IMR-90 (cell line): ENCODE data around the gene S100A3. TPM values are rescaled to one million over a fixed set of nuclear protein-coding genes. Genes with fewer than 3 reads are reported as not detected.

ENCODE experiments used
- ATAC-seq: fragments of 200-7000 bp; cut with Tn5 transposase; 2 replicates; pipeline ENCODE4 v1.9.1; 2020; ENCODE audit warnings: low read depth, mild to moderate bottlenecking, moderate library complexity
- BruUV-seq: library from RNA; stranded (reverse); fragments of 400-500 nt; replicated peaks from 2 replicates; lab custom pipeline; 2021; lab: Mats Ljungman, UMichigan
- CTCF ChIA-PET: fragments of 300-600 bp; formaldehyde crosslinking; extraction: SDS; loops from one replicate; lab custom pipeline; 2021; ENCODE audit warnings: antibody characterized with exemption; lab: Yijun Ruan, JAX
- POLR2A ChIA-PET: fragments of 300-600 bp; sonication (Branson Sonifier 250); formaldehyde crosslinking; loops from one replicate; lab custom pipeline; 2022; ENCODE audit warnings: antibody characterized with exemption; ENCODE audit not compliant: unreplicated experiment; lab: Charles Lee
- DNase-seq: peaks from one replicate; pipeline ENCODE4 v3.0.0; 2013
- H2AFZ ChIP-seq: replicated peaks from 2 replicates; pipeline ENCODE3; 2013; ENCODE audit warnings: low read length, mild to moderate bottlenecking; ENCODE audit not compliant: poor library complexity
- H2AK5ac ChIP-seq: 2 replicates; pipeline ENCODE4 v1.6.1; 2013; ENCODE audit warnings: low read depth, low read length, inconsistent platforms
- H2AK9ac ChIP-seq: replicated peaks from 2 replicates; pipeline ENCODE3; 2013; ENCODE audit warnings: mild to moderate bottlenecking, low read depth, low read length, moderate library complexity; ENCODE audit not compliant: poor library complexity
- H2BK120ac ChIP-seq: 2 replicates; pipeline ENCODE4 v1.6.1; 2013; ENCODE audit warnings: low read depth, low read length, inconsistent platforms
- H2BK15ac ChIP-seq: 3 replicates; pipeline ENCODE4 v1.6.1; 2013; ENCODE audit warnings: low read depth, low read length, inconsistent platforms
- H2BK20ac ChIP-seq: 2 replicates; pipeline ENCODE4 v1.6.1; 2013; ENCODE audit warnings: low read depth, mild to moderate bottlenecking, inconsistent platforms, low read length, moderate library complexity
- H2BK5ac ChIP-seq: 2 replicates; pipeline ENCODE4 v1.6.1; 2013; ENCODE audit warnings: mild to moderate bottlenecking, low read depth, low read length, inconsistent platforms; ENCODE audit not compliant: poor library complexity, severe bottlenecking
- H3K14ac ChIP-seq: replicated peaks from 2 replicates; pipeline ENCODE4 v1.6.1; 2013; ENCODE audit warnings: low read depth, low read length, inconsistent platforms
- H3K18ac ChIP-seq: 2 replicates; pipeline ENCODE4 v1.6.1; 2013; ENCODE audit warnings: low read depth, low read length, control low read depth
- H3K23ac ChIP-seq: 2 replicates; pipeline ENCODE4 v1.6.1; 2013; ENCODE audit warnings: low read depth, low read length, inconsistent platforms
- H3K27ac ChIP-seq: 2 replicates; pipeline ENCODE4 v1.5.1; 2013; ENCODE audit warnings: mild to moderate bottlenecking, control low read depth, low read length; ENCODE audit not compliant: insufficient read depth
- H3K27me3 ChIP-seq: 2 replicates; pipeline ENCODE4 v1.6.1; 2013; ENCODE audit warnings: low read length; ENCODE audit not compliant: control insufficient read depth, insufficient read depth
- H3K36me3 ChIP-seq: 2 replicates; pipeline ENCODE4 v1.6.1; 2013; ENCODE audit warnings: low read length, mixed read lengths; ENCODE audit not compliant: control insufficient read depth, insufficient read depth
- H3K4ac ChIP-seq: 2 replicates; pipeline ENCODE4 v1.6.1; 2013; ENCODE audit warnings: low read depth, low read length, inconsistent platforms
- H3K4me1 ChIP-seq: 2 replicates; pipeline ENCODE4 v1.6.1; 2013; ENCODE audit warnings: low read length, mixed read lengths; ENCODE audit not compliant: control insufficient read depth, insufficient read depth
- H3K4me2 ChIP-seq: 2 replicates; pipeline ENCODE4 v1.6.1; 2013; ENCODE audit warnings: low read depth, mild to moderate bottlenecking, control low read depth, low read length, moderate library complexity
- H3K4me3 ChIP-seq: 2 replicates; pipeline ENCODE4 v1.5.1; 2013; ENCODE audit warnings: low read depth, mild to moderate bottlenecking, control low read depth, low read length, moderate library complexity; ENCODE audit not compliant: insufficient read depth
- H3K56ac ChIP-seq: 2 replicates; pipeline ENCODE4 v1.6.1; 2013; ENCODE audit warnings: low read length, inconsistent platforms; ENCODE audit not compliant: insufficient read depth; ENCODE audit errors: extremely low read depth
- H3K79me1 ChIP-seq, 2 experiments: 2 replicates each; pipeline ENCODE4 v1.6.1; 2013; ENCODE audit warnings: low read length in 2 of 2, inconsistent platforms in 1 of 2, low read depth in 1 of 2
- H3K9ac ChIP-seq: 2 replicates; pipeline ENCODE4 v1.6.1; 2013; ENCODE audit warnings: low read depth, low read length, control low read depth
- H3K9me1 ChIP-seq: 2 replicates; pipeline ENCODE4 v1.6.1; 2013; ENCODE audit warnings: low read length, inconsistent platforms; ENCODE audit not compliant: insufficient read depth
- H3K9me3 ChIP-seq: 2 replicates; pipeline ENCODE4 v1.6.1; 2013; ENCODE audit warnings: low read length; ENCODE audit not compliant: control insufficient read depth, insufficient read depth
- H4K20me1 ChIP-seq: 2 replicates; pipeline ENCODE4 v1.6.1; 2013; ENCODE audit warnings: low read length, inconsistent platforms; ENCODE audit not compliant: insufficient read depth
- H4K5ac ChIP-seq: 2 replicates; pipeline ENCODE4 v1.6.1; 2013; ENCODE audit warnings: mild to moderate bottlenecking, low read depth, low read length, control low read depth
- H4K8ac ChIP-seq, 2 experiments: 2 replicates each; pipeline ENCODE4 v1.6.1; 2013; ENCODE audit warnings: low read depth in 2 of 2, low read length in 2 of 2, control low read depth in 1 of 2, inconsistent platforms in 1 of 2
- H4K91ac ChIP-seq: 2 replicates; pipeline ENCODE4 v1.6.1; 2013; ENCODE audit warnings: low read depth, low read length, inconsistent platforms; ENCODE audit not compliant: insufficient read depth
- BHLHE40 ChIP-seq: fragments of 150-350 bp; IDR thresholded peaks from 2 replicates; pipeline ENCODE4 v1.6.1; 2016; ENCODE audit warnings: mild to moderate bottlenecking, low read depth, low read length
- ELK1 ChIP-seq: fragments of 150-350 bp; IDR thresholded peaks from 2 replicates; pipeline ENCODE4 v1.6.1; 2016; ENCODE audit warnings: low read depth, mild to moderate bottlenecking, low read length, moderate library complexity, borderline replicate concordance
- FOS ChIP-seq: fragments of 150-350 bp; IDR thresholded peaks from 2 replicates; pipeline ENCODE4 v1.6.1; 2016; ENCODE audit warnings: low read depth, low read length
- MAFK ChIP-seq: IDR thresholded peaks from 2 replicates; pipeline ENCODE4 v1.6.1; 2012; ENCODE audit warnings: low read depth, low read length, improper control_type of control experiment
- MXI1 ChIP-seq: IDR thresholded peaks from 2 replicates; pipeline ENCODE4 v1.6.1; 2012; ENCODE audit warnings: low read depth, mild to moderate bottlenecking, low read length, moderate library complexity, borderline replicate concordance
- NFE2L2 ChIP-seq: fragments of 150-350 bp; IDR thresholded peaks from 2 replicates; pipeline ENCODE4 v1.6.1; 2016; ENCODE audit warnings: low read depth, mild to moderate bottlenecking, low read length
- POLR2A ChIP-seq: IDR thresholded peaks from 2 replicates; pipeline ENCODE4 v1.6.1; 2012; ENCODE audit warnings: mild to moderate bottlenecking, low read depth, low read length
- RAD21 ChIP-seq: IDR thresholded peaks from 2 replicates; pipeline ENCODE4 v1.6.1; 2012; ENCODE audit warnings: low read length, improper control_type of control experiment
- RCOR1 ChIP-seq: IDR thresholded peaks from 2 replicates; pipeline ENCODE4 v1.6.1; 2012; ENCODE audit warnings: mild to moderate bottlenecking, low read length, improper control_type of control experiment; ENCODE audit not compliant: insufficient replicate concordance
- RFX5 ChIP-seq: IDR thresholded peaks from 2 replicates; pipeline ENCODE4 v1.8.0; 2012; ENCODE audit warnings: low read depth, mild to moderate bottlenecking, low read length, moderate library complexity
- WGBS, 2 experiments: methylation state at CpG; one replicate each; pipeline versions ENCODE4 v1.1.5 to v1.1.7; 2013; ENCODE audit warnings: missing lambda C conversion rate in 2 of 2; ENCODE audit not compliant: insufficient read length in 1 of 2; ENCODE audit errors: extremely low coverage in 2 of 2; 5-methylcytosine and 5-hydroxymethylcytosine counted together
- dilution Hi-C: fragments of 300-500 bp; cut with HindIII; formaldehyde crosslinking; loops from one replicate; pipeline ENCODE4 v1.14.3; 2018; ENCODE audit warnings: low sequenced_read_pairs; ENCODE audit not compliant: unreplicated experiment
- in situ Hi-C: fragments of 300-500 bp; cut with MboI; formaldehyde crosslinking; loops from 3 replicates; pipeline ENCODE4 v1.14.3; 2019; ENCODE audit warnings: low sequenced_read_pairs, inconsistent platforms, mixed read lengths
- intact Hi-C: fragments of 100-400 bp; cut with micrococcal nuclease; formaldehyde crosslinking; loops from 2 replicates; pipeline ENCODE4 v1.10.0; 2022
- polyA plus RNA-seq, 3 experiments: library from polyadenylated mRNA; depleted of rRNA; stranded (reverse); fragments of >200 nt; gene quantifications; 2 replicates each; pipeline ENCODE4 v1.2.3, GENCODE V29; 2012; ENCODE audit warnings: low replicate concordance in 1 of 3
- total RNA-seq: library from RNA; depleted of rRNA; stranded (reverse); fragments of >200 nt; gene quantifications from 2 replicates; pipeline ENCODE4 v1.2.3, GENCODE V29; 2012
- TF ChIP-seq, protein P1 (sequence below): fragments of 150-350 bp; IDR thresholded peaks from 2 replicates; pipeline ENCODE4 v1.6.1; 2017; ENCODE audit warnings: mild to moderate bottlenecking, antibody characterized with exemption, low read length, low read depth
- TF ChIP-seq, protein P2 (sequence below): conservative IDR thresholded peaks from 2 replicates; pipeline ENCODE4 v1.5.1; 2012; ENCODE audit warnings: mild to moderate bottlenecking, low read depth, low read length, improper control_type of control experiment

Gene S100A3
- total and polyA plus RNA-seq, 2 of the 4 experiments (the other 2 are of a cell fraction) = 2.9 to 4.5 TPM

DNA sequence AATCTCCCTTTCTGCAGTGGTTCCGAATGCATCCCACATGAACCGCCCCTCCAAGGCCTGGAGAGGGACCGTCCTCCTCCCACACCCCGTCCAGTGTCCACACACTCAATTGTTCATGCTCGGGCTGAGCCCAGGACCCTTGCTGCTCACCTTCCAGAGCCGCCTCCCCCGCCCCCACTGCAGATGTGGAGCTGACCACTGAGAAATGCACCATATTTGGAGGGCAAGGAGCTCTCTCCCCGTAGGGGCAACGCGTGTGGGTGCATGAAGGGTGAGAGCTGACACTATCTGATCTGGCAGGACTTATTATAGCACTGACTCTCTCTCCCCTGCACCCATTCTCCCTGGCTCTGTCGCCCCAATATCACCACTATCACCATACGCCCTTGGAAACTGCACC is 4.0 kb upstream of the S100A3 start:
- Histone ChIP-seq H3K4ac (peak overlapping the region; percentile 67), H3K4me2 (no peak overlapping the region), H2BK15ac (peak overlapping the region; percentile 94), H3K4me3 (no peak overlapping the region), H2AK5ac (peak overlapping the region; percentile 89), H2BK120ac (peak overlapping the region; percentile 84), H4K20me1 (no peaks in the 10 kb centered on the region), H4K91ac (peak overlapping the region; percentile 53; the same call in 1 of the 2 replicates), H3K36me3 (no peaks in the 10 kb centered on the region), H3K4me1 (peaks cover 32% of the 10 kb centered on the region), H4K8ac (peak overlapping the region; percentile 64 to 91; a peak in 1 of 4 replicates), H3K9me1 (peaks cover 46% of the 10 kb centered on the region), H3K14ac (peak overlapping the region; percentile 73; the same call in 1 of the 2 replicates), H3K9me3 (no peaks in the 10 kb centered on the region), H3K27ac (no peak overlapping the region), H2BK20ac (peak overlapping the region; percentile 54; the same call in 1 of the 2 replicates), H3K79me1 (peaks cover 0 to 13% of the 10 kb centered on the region in 2 experiments; a peak in 3 of 4 replicates), H3K23ac (no peak overlapping the region), H3K56ac (no peak overlapping the region), H2BK5ac (no peak overlapping the region), H2AFZ (peak overlapping the region; percentile 64), H3K27me3 (no peaks in the 10 kb centered on the region), H3K9ac (no peak overlapping the region), H3K18ac (no peak overlapping the region), H2AK9ac (peak overlapping the region; percentile 88), H4K5ac (no peak overlapping the region)
- ATAC-seq (no peak), DNase-seq (no peak)
- ChIA-PET CTCF (interaction anchor here (1.0 kb wide), 1 partner anchor 12 kb away, joined by 3 read pairs; the partner anchor contains the start of gene S100A5), POLR2A (no interaction called here)
- in situ Hi-C loops (no loop called here), intact Hi-C loops (no loop called here), dilution Hi-C loops (no loop called here)
- TF ChIP-seq MAFK (no peak), ELK1 (no peak), RAD21 (no peak), RCOR1 (no peak), MXI1 (no peak), RFX5 (no peak), FOS (no peak), POLR2A (no peak), BHLHE40 (no peak), NFE2L2 (no peak)
- TF ChIP-seq, protein P1, sequence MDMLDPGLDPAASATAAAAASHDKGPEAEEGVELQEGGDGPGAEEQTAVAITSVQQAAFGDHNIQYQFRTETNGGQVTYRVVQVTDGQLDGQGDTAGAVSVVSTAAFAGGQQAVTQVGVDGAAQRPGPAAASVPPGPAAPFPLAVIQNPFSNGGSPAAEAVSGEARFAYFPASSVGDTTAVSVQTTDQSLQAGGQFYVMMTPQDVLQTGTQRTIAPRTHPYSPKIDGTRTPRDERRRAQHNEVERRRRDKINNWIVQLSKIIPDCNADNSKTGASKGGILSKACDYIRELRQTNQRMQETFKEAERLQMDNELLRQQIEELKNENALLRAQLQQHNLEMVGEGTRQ = no peak
- TF ChIP-seq, protein P2, sequence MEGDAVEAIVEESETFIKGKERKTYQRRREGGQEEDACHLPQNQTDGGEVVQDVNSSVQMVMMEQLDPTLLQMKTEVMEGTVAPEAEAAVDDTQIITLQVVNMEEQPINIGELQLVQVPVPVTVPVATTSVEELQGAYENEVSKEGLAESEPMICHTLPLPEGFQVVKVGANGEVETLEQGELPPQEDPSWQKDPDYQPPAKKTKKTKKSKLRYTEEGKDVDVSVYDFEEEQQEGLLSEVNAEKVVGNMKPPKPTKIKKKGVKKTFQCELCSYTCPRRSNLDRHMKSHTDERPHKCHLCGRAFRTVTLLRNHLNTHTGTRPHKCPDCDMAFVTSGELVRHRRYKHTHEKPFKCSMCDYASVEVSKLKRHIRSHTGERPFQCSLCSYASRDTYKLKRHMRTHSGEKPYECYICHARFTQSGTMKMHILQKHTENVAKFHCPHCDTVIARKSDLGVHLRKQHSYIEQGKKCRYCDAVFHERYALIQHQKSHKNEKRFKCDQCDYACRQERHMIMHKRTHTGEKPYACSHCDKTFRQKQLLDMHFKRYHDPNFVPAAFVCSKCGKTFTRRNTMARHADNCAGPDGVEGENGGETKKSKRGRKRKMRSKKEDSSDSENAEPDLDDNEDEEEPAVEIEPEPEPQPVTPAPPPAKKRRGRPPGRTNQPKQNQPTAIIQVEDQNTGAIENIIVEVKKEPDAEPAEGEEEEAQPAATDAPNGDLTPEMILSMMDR = no peak
- WGBS, 2 experiments = 95% methylated on average over 4 of the region's 12 CpGs; no CpG with 5 or more reads in 1 of the 2 experiments
- BruUV-seq = no TSS peak
